Stomach (tissue), 4 donors: ENCODE measurements around the gene PAGE5.

Experiments
- EP300 ChIP-seq: sonication (generic); formaldehyde crosslinking; IDR thresholded peaks from one replicate; pipeline ENCODE4 v1.6.1; 2017; ENCODE audit warnings: antibody characterized with exemption
- POLR2A ChIP-seq, 4 donors: fragments of 450-650 bp; IDR thresholded peaks; one replicate each; pipeline ENCODE4 v1.6.1; 2016; ENCODE audit warnings: antibody characterized with exemption in 4 of 4, control low read depth in 2 of 4, mild to moderate bottlenecking in 1 of 4, moderate library complexity in 1 of 4
- POLR2AphosphoS5 ChIP-seq, 3 donors: sonication (generic); formaldehyde crosslinking; IDR thresholded peaks; one replicate each; pipeline ENCODE4 v1.6.1; 2016; ENCODE audit warnings: antibody characterized with exemption in 3 of 3
- TF ChIP-seq, protein P1 (sequence below), 7 experiments: fragments of 450-650 bp in 4 of 7; fragments of 200-600 bp in 3 of 7; sonication (generic) in 3 of 7; IDR thresholded peaks; one replicate each; pipeline ENCODE4 v1.5.1; 2016 to 2019; ENCODE audit warnings: antibody characterized with exemption in 7 of 7, control low read depth in 2 of 7, mild to moderate bottlenecking in 1 of 7

DNA sequence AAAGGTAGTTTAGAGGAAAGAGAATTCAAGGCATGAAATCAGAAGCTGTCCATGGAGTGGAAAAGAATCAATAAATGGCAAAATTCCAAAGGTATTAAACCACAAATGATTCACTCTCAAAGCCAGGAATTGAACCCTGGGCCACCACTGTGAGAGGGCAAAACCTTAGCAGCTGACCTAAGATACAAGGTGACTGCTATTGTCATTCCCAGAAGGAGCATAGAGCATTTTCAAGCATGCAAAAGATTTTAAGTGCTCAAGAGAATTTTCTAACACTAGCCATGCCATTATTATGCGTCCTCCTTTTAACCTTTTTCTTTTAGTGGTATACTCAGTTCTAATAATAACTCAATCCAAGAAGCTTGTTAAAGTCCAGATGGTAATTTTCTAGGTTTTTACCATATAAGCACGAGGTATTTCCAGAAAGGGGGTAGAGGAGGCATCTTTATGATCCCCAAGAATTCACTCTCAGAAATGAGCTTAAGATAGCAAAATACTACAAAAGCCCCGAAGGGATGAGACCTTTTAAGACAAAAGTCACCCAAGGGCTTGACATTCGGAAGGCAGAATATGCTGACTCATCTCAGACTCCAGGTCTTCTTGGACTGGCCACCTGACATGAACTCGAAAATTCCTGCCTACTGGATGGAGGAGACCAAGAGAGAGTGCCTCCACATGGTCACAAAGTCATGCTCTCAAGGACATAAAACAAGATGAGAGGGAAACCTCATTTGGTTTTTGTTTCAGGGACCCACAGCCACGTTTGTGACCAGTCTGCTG lies 13.8 kb upstream of the PAGE5 start:
- TF ChIP-seq, protein P1, sequence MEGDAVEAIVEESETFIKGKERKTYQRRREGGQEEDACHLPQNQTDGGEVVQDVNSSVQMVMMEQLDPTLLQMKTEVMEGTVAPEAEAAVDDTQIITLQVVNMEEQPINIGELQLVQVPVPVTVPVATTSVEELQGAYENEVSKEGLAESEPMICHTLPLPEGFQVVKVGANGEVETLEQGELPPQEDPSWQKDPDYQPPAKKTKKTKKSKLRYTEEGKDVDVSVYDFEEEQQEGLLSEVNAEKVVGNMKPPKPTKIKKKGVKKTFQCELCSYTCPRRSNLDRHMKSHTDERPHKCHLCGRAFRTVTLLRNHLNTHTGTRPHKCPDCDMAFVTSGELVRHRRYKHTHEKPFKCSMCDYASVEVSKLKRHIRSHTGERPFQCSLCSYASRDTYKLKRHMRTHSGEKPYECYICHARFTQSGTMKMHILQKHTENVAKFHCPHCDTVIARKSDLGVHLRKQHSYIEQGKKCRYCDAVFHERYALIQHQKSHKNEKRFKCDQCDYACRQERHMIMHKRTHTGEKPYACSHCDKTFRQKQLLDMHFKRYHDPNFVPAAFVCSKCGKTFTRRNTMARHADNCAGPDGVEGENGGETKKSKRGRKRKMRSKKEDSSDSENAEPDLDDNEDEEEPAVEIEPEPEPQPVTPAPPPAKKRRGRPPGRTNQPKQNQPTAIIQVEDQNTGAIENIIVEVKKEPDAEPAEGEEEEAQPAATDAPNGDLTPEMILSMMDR (IDR thresholded peaks at IDR 0.05): no peak
- TF ChIP-seq EP300 (no peak), POLR2A (IDR thresholded peaks at IDR 0.05) (no peak), POLR2AphosphoS5 (IDR thresholded peaks at IDR 0.05) (no peak)
